ENCODE measurements around the gene CENPP.
"Not testable (repeated sequence)": the region's sequence is repeated elsewhere in the genome, so short reads cannot be mapped to it uniquely, and the experiment has no call there.

The CENPP gene

GRCh38 chr9:92614123-92614510 is 288.4 kb downstream of the CENPP start:
- Mint-ChIP-seq H3K36me3 (ENCODE audit: low read depth) (peaks cover 39% of the 10 kb centered on the region), H3K4me1 (ENCODE audit: low read depth) (no peaks in the 10 kb centered on the region), H3K9me3 (no peaks in the 10 kb centered on the region), H3K27ac (no peak overlapping the region), H3K4me3 (no peak overlapping the region), H3K27me3 (ENCODE audit: low read depth) (no peaks in the 10 kb centered on the region)
- DNase-seq (ENCODE audit: low spot score) = no peak

- DNase-seq (ENCODE audit: low spot score) = no peak
- H3K4me1 Mint-ChIP-seq (ENCODE audit: low read depth) = no peaks in the 10 kb centered on the region
- H3K27ac Mint-ChIP-seq = no peak overlapping the region
- peaks cover 43% of the 10 kb centered on the region for H3K36me3 Mint-ChIP-seq (ENCODE audit: low read depth)
- H3K27me3 Mint-ChIP-seq (ENCODE audit: low read depth) = no peaks in the 10 kb centered on the region
- H3K9me3 Mint-ChIP-seq = no peaks in the 10 kb centered on the region
- H3K4me3 Mint-ChIP-seq = no peak overlapping the region
Observed at GRCh38 chr9:92614763-92615461, 289.2 kb downstream of the CENPP start.

GRCh38 chr9:92615790-92616189 is 290.0 kb downstream of the CENPP start:
- Mint-ChIP-seq H3K9me3 (no peaks in the 10 kb centered on the region), H3K27ac (no peak overlapping the region), H3K27me3 (ENCODE audit: low read depth) (no peaks in the 10 kb centered on the region), H3K4me3 (no peak overlapping the region), H3K36me3 (ENCODE audit: low read depth) (peaks cover 47% of the 10 kb centered on the region), H3K4me1 (ENCODE audit: low read depth) (no peaks in the 10 kb centered on the region)
- no peak for DNase-seq (ENCODE audit: low spot score)

- no peaks in the 10 kb centered on the region for H3K27me3 Mint-ChIP-seq (ENCODE audit: low read depth)
- DNase-seq (ENCODE audit: low spot score) = no peak
- H3K27ac Mint-ChIP-seq = no peak overlapping the region
- H3K4me3 Mint-ChIP-seq = no peak overlapping the region
- peaks cover 45% of the 10 kb centered on the region for H3K36me3 Mint-ChIP-seq (ENCODE audit: low read depth)
- H3K9me3 Mint-ChIP-seq = no peaks in the 10 kb centered on the region
- H3K4me1 Mint-ChIP-seq (ENCODE audit: low read depth) = no peaks in the 10 kb centered on the region
Observed at GRCh38 chr9:92616199-92616641, 290.5 kb downstream of the CENPP start.

DNA sequence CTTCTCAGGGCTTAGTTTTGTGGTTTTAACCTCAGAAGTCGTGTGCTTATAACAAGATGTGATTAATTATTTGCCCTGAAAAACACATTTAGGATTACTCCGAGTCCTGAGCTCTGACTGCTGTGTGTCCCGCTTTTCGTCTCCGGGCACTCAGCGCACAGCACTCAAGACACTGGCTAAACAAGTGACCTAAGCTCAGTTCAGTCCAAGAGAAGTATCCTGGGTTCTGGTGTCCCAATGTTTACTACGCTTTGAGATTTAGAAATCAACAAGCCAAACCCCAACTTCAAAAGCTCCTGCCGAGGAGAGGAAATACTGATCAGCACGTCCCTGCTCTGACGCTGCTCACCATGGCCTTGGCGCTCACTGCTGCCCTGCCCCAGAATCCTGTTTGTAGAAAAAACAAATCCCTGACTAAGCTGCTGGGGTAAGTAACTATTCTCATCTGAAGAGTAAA is 290.9 kb downstream of the CENPP start:
- H3K36me3 Mint-ChIP-seq (ENCODE audit: low read depth) = peaks cover 45% of the 10 kb centered on the region
- no peak overlapping the region for H3K4me3 Mint-ChIP-seq
- DNase-seq (ENCODE audit: low spot score) = no peak
- no peaks in the 10 kb centered on the region for H3K27me3 Mint-ChIP-seq (ENCODE audit: low read depth)
- no peak overlapping the region for H3K27ac Mint-ChIP-seq
- no peaks in the 10 kb centered on the region for H3K9me3 Mint-ChIP-seq
- H3K4me1 Mint-ChIP-seq (ENCODE audit: low read depth) = no peaks in the 10 kb centered on the region

GRCh38 chr9:92617195-92617813 is 291.6 kb downstream of the CENPP start:
- no peaks in the 10 kb centered on the region for H3K27me3 Mint-ChIP-seq (ENCODE audit: low read depth)

DNA sequence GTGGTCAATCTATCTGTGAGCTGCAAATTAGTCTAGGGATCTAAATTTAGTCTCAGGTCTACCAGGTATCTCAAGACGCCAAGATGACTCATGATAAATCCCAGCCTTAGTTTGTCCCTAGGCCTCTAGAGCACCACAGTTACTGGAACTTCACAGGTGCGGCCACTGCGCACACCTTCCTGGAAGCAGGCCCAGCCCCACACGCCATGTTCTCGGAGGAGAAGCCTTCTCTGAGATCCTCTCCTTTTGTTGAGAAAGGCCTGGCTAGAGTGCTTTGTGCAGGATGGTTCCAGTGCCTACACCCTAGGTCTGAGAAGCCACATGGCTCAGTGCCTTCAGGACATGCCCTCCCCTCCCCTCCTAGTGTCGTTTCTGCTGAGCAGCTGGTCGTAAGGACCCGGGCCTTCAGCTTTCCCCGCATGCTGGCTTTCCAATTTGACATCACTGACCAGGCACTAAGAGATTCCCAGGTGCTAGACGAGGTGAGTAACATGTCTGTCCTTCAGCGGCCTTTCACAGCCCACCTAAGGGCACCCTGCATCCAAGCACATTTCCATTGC is 292.3 kb downstream of the CENPP start:
- H3K9me3 Mint-ChIP-seq = no peaks in the 10 kb centered on the region
- H3K27me3 Mint-ChIP-seq (ENCODE audit: low read depth) = no peaks in the 10 kb centered on the region
- DNase-seq (ENCODE audit: low spot score) = no peak
- peaks cover 40% of the 10 kb centered on the region for H3K36me3 Mint-ChIP-seq (ENCODE audit: low read depth)
- H3K4me1 Mint-ChIP-seq (ENCODE audit: low read depth) = no peaks in the 10 kb centered on the region
- no peak overlapping the region for H3K27ac Mint-ChIP-seq
- no peak overlapping the region for H3K4me3 Mint-ChIP-seq

More at GRCh38 chr9:92617195-92617813, 291.6 kb downstream of the CENPP start:
- Mint-ChIP-seq H3K36me3 (ENCODE audit: low read depth) (peaks cover 45% of the 10 kb centered on the region), H3K4me1 (ENCODE audit: low read depth) (no peaks in the 10 kb centered on the region), H3K27ac (no peak overlapping the region), H3K4me3 (no peak overlapping the region), H3K9me3 (no peaks in the 10 kb centered on the region)
- DNase-seq (ENCODE audit: low spot score) = no peak

DNA sequence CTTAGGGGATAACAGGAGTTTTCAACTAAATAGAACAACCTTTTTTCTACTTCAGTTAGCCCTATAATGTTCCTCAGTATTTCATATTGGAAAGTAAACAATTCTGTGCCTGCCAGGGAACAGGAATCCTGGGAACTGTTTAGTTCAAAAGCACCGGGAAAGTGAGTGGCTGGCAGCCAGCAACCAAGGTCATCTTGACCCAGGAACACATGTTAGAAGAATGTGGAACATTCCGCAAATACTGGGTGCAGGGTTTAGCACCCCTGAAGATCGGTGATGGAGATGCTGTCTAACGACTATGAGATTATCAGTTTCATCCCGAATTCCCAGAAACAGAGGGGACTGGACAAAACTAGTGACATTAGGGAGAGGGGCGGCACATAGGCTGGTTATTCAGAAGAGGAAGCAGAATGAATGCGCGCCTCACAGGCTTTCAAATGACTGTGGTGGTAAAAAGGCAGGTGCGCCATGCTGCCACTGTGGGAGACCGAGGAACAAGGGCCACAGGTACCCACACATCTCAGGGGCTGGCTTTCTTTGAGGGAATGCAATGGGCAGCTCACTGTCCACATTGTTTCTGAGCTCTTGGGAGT is 293.0 kb downstream of the CENPP start:
- H3K4me1 Mint-ChIP-seq (ENCODE audit: low read depth) = no peaks in the 10 kb centered on the region
- H3K9me3 Mint-ChIP-seq = no peaks in the 10 kb centered on the region
- H3K27ac Mint-ChIP-seq = no peak overlapping the region
- H3K4me3 Mint-ChIP-seq = no peak overlapping the region
- no peak for DNase-seq (ENCODE audit: low spot score)
- H3K27me3 Mint-ChIP-seq (ENCODE audit: low read depth) = no peaks in the 10 kb centered on the region
- peaks cover 37% of the 10 kb centered on the region for H3K36me3 Mint-ChIP-seq (ENCODE audit: low read depth)

DNA sequence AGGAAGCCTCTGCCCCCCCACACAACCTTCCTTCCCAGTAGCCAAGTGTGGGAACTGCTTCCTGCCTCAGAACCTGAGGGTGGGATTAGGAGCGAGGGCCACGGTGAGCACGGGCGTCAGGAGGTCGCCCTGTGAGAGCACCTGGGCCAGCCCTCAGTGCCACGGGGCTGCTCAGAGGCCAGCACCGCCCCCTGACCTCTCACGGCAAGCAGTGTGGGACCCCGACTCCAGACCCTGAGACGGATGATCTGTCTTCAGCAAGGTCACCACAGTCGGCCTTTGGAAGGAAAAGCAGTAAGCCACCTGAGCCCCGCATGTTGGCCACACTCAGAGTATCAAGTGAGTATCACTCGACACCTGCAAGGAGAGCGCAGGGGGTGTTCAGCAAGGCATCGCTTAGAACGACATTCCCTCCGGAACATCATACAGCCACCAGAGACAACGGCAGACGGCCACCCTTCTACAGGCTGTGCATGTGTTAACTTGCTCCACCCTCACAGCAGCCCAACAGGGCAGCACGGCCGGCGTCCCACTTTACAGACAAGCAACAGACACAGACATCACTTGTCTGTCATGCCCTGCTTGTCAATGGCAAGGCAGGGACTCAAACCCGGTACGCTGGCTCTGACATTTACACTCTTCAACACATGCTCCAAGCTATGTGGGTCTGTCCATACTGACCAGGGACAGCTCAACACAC is 294.0 kb downstream of the CENPP start:
- Mint-ChIP-seq H3K9me3 (no peaks in the 10 kb centered on the region), H3K27me3 (ENCODE audit: low read depth) (no peaks in the 10 kb centered on the region), H3K27ac (peak overlapping the region; percentile 9), H3K4me1 (ENCODE audit: low read depth) (no peaks in the 10 kb centered on the region), H3K36me3 (ENCODE audit: low read depth) (peaks cover 33% of the 10 kb centered on the region), H3K4me3 (no peak overlapping the region)
- no peak for DNase-seq (ENCODE audit: low spot score)

DNA sequence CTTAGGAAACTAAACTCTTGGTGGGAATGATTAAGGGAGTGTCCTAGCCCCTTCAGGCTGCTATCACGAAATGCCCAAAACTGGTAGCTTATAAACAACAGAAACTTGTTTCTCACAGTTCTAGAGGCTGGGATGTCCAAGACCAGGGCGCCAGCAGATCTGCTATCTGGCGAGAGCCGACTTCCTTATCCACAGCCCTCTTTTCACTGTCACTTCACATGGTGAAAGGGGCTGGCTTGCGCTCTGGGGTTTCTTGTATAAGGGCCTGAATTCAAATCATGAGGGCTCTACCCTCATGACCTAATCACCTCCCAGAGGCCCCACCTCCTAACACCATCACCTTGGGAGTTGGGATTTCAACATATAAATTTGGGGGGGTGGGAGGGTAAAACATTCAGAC is 295.1 kb downstream of the CENPP start:
- DNase-seq (ENCODE audit: low spot score) = no peak
- Mint-ChIP-seq H3K27ac (no peak overlapping the region), H3K4me1 (ENCODE audit: low read depth) (no peaks in the 10 kb centered on the region), H3K36me3 (ENCODE audit: low read depth) (peaks cover 29% of the 10 kb centered on the region), H3K27me3 (ENCODE audit: low read depth) (no peaks in the 10 kb centered on the region), H3K4me3 (no peak overlapping the region), H3K9me3 (no peaks in the 10 kb centered on the region)

- H3K27ac Mint-ChIP-seq; DNase-seq (ENCODE audit: low spot score); H3K27me3 Mint-ChIP-seq (ENCODE audit: low read depth); H3K4me1 Mint-ChIP-seq (ENCODE audit: low read depth); H3K9me3 Mint-ChIP-seq; H3K4me3 Mint-ChIP-seq: not testable (repeated sequence)
- H3K36me3 Mint-ChIP-seq (ENCODE audit: low read depth) = peaks cover 44% of the 10 kb centered on the region
Observed at GRCh38 chr9:92623936-92624335, 298.2 kb downstream of the CENPP start.

DNA sequence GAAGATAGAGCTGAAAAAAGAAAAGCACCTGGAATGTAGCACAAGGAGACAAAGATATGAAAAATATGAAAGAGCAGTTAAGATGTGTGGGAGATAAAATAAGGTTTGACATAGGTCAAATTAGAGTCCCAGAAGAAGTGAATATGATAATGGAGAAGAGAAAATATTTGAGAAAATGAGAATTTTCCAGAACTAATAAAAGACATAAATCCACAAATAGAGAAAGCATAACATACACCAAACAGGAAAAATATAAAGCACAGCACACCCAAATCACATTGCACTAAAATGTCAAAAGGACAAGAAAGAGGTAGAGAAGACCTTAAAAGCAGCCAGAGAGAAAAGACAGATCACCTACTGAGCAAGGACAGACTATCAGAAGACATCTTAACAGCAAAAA is 300.7 kb downstream of the CENPP start:
- no peak for DNase-seq (ENCODE audit: low spot score)
- Mint-ChIP-seq H3K27ac (no peak overlapping the region), H3K27me3 (ENCODE audit: low read depth) (no peaks in the 10 kb centered on the region), H3K36me3 (ENCODE audit: low read depth) (peaks cover 49% of the 10 kb centered on the region), H3K4me1 (ENCODE audit: low read depth) (no peaks in the 10 kb centered on the region), H3K9me3 (no peaks in the 10 kb centered on the region), H3K4me3 (no peak overlapping the region)

DNA sequence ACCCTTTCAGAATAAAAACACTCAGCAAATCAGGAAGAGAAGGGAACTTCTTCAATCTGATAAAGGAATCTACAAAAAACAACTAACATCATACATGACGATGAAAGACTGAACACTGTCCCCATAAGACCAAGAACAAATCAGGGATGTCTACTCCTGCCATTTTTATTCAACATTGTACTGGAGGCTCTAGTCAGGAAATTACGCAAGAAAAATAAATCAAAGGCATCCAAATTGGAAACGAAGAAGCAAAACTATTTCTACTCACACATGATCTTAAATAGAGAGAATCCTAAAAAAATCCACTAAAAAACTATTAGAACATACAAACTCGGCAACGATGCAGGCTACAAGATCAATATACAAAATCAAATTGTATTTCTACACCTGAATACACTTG is 301.9 kb downstream of the CENPP start:
- Mint-ChIP-seq H3K27ac (no peak overlapping the region), H3K4me3 (no peak overlapping the region), H3K27me3 (ENCODE audit: low read depth) (no peaks in the 10 kb centered on the region), H3K36me3 (ENCODE audit: low read depth) (peaks cover 53% of the 10 kb centered on the region), H3K4me1 (ENCODE audit: low read depth) (peaks cover 5% of the 10 kb centered on the region), H3K9me3 (no peaks in the 10 kb centered on the region)
- no peak for DNase-seq (ENCODE audit: low spot score)

All from T-helper 2 cell treated with Interferon-gamma antibody and Interleukin-4, amounts not matched to agents 5 μg/mL and 100 μg/mL, for 36 hours (primary cell).